Lower lobe of right lung (tissue), 2 donors: ENCODE results near the gene HDAC3. TPM values are rescaled to one million over a fixed set of nuclear protein-coding genes. Genes with fewer than 3 reads are reported as not detected.

Source experiments
- ATAC-seq, 2 donors: fragments of 200-7000 bp; cut with Tn5 transposase; one replicate each; pipeline ENCODE4 v1.9.1; 2020 to 2022; ENCODE audit warnings: mild to moderate bottlenecking in 2 of 2, moderate library complexity in 2 of 2
- DNase-seq: peaks from one replicate; pipeline ENCODE4 v3.0.0-alpha.2; 2020
- H3K27ac ChIP-seq: fragments of 200-600 bp; one replicate; pipeline ENCODE4 v1.8.0; 2022
- H3K27me3 ChIP-seq: fragments of 200-600 bp; one replicate; pipeline ENCODE4 v1.8.0; 2022; ENCODE audit warnings: low read depth
- H3K36me3 ChIP-seq: fragments of 200-600 bp; one replicate; pipeline ENCODE4 v1.8.0; 2022; ENCODE audit warnings: mild to moderate bottlenecking
- H3K4me1 ChIP-seq: fragments of 200-600 bp; one replicate; pipeline ENCODE4 v1.8.0; 2022
- H3K4me3 ChIP-seq: fragments of 200-600 bp; one replicate; pipeline ENCODE4 v1.8.0; 2022; ENCODE audit warnings: mild to moderate bottlenecking
- H3K9me3 ChIP-seq: fragments of 200-600 bp; one replicate; pipeline ENCODE4 v1.8.0; 2022
- intact Hi-C: fragments of 100-400 bp; cut with DNase I; formaldehyde crosslinking; loops from one replicate; pipeline ENCODE4 v1.11.0; 2022
- total RNA-seq: library from RNA; stranded (reverse); fragmentation: NEBNext Ultra II Directional; extraction: Animal tissue kit (Norgen Biotek cat#: 25700); gene quantifications from one replicate; pipeline ENCODE4 v1.2.1, GENCODE V29; 2021
- TF ChIP-seq, protein P1 (sequence below): fragments of 200-600 bp; IDR thresholded peaks from one replicate; pipeline ENCODE4 v1.8.0; 2022; ENCODE audit warnings: antibody characterized with exemption, mild to moderate bottlenecking
- donor health status: DM: no; HTN: yes; CAD: no; lungs with severe emphysema.

HDAC3 gene
- total RNA-seq, 1 donor from 2014 or later: 45.8 TPM

DNA sequence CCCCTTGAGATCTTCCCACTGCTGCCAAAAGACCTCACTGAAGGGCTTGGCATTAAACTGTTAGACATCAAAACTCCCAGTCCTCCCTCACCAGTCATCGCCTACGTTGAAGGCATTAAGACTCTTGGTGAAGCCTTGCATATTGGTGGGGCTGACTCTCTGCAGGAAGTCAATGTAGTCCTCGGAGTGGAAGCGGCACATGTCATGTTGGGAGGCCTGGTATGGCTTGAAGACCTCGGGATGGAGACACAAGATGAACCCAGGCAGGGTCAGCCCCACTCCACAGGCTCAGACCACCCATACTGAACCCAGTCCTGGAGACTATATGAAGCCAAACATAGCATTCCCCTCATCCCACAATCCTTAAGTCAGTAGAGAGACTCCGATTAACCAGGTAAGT, 1.9 kb downstream of the HDAC3 start:
- intact Hi-C loops: no loop called here
- DNase-seq: no peak
- Histone ChIP-seq H3K9me3 (no peaks in the 10 kb centered on the region), H3K4me3 (no peak overlapping the region), H3K4me1 (peaks cover 37% of the 10 kb centered on the region), H3K27me3 (no peaks in the 10 kb centered on the region), H3K36me3 (peaks cover 15% of the 10 kb centered on the region), H3K27ac (no peak overlapping the region)
- no peak for ATAC-seq
- TF ChIP-seq, protein P1, sequence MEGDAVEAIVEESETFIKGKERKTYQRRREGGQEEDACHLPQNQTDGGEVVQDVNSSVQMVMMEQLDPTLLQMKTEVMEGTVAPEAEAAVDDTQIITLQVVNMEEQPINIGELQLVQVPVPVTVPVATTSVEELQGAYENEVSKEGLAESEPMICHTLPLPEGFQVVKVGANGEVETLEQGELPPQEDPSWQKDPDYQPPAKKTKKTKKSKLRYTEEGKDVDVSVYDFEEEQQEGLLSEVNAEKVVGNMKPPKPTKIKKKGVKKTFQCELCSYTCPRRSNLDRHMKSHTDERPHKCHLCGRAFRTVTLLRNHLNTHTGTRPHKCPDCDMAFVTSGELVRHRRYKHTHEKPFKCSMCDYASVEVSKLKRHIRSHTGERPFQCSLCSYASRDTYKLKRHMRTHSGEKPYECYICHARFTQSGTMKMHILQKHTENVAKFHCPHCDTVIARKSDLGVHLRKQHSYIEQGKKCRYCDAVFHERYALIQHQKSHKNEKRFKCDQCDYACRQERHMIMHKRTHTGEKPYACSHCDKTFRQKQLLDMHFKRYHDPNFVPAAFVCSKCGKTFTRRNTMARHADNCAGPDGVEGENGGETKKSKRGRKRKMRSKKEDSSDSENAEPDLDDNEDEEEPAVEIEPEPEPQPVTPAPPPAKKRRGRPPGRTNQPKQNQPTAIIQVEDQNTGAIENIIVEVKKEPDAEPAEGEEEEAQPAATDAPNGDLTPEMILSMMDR: no peak

DNA sequence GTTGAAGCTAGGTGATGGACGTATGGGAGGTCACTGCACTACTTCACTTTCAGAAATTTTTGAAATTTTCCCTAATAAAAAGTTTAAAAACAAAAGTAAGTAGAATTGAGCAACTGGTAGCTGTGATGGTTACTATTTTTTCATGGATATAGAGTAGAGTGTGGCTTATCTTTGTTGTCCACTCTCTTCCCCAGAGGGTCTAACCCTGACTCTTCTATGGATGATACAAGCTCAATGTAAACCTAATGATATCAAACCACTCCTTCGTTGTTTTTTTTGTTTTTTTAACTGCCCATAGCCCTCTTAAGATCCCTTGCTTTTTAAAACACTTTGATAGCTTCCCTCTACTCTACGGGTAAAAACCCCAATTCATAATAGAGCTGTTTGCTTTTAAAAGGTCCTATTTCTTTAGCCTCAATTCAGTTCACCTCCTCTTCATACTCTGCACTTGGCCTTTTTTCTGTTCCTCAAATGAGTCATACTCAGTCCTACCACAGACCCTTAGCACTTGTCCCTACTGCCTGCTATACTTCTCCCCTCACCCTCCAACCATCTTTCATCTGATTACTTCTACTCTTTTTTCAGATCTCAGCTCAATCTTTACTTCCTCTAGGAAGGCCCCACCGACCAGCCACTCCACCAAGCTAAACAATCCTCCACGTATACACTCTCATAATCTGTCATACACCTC, 2.6 kb downstream of the HDAC3 start:
- intact Hi-C loops: no loop called here
- H3K27me3 ChIP-seq: no peaks in the 10 kb centered on the region
- H3K27ac ChIP-seq: no peak overlapping the region
- ATAC-seq (no peak), DNase-seq (no peak)
- H3K4me3 ChIP-seq: no peak overlapping the region
- no peaks in the 10 kb centered on the region for H3K9me3 ChIP-seq
- TF ChIP-seq, protein P1: no peak
- peaks cover 22% of the 10 kb centered on the region for H3K36me3 ChIP-seq
- H3K4me1 ChIP-seq: peaks cover 37% of the 10 kb centered on the region

DNA sequence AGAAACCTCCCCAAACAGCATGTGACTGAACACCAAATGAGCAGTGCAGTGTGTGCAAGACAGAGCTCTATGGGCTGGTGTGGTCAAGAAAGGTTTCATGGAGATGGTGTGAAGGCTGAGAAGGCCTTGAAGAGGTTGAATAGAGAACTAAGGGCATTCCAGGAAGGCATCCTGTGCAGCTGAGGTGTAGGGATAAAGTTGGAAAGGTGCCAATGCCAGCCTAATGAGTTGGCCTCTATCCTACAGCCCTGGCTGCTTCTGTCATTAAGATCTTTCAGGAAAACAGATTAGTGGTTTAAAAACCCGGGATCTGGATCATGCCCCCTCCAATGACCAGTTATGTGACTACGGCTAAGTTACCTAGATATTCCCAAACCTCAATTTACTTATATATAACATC, 4.0 kb downstream of the HDAC3 start:
- Histone ChIP-seq H3K36me3 (peaks cover 36% of the 10 kb centered on the region), H3K27ac (no peak overlapping the region), H3K27me3 (no peaks in the 10 kb centered on the region), H3K4me1 (peaks cover 27% of the 10 kb centered on the region), H3K4me3 (no peak overlapping the region), H3K9me3 (no peaks in the 10 kb centered on the region)
- intact Hi-C loops: no loop called here
- ATAC-seq: no peak
- TF ChIP-seq, protein P1: no peak
- DNase-seq: no peak

DNA sequence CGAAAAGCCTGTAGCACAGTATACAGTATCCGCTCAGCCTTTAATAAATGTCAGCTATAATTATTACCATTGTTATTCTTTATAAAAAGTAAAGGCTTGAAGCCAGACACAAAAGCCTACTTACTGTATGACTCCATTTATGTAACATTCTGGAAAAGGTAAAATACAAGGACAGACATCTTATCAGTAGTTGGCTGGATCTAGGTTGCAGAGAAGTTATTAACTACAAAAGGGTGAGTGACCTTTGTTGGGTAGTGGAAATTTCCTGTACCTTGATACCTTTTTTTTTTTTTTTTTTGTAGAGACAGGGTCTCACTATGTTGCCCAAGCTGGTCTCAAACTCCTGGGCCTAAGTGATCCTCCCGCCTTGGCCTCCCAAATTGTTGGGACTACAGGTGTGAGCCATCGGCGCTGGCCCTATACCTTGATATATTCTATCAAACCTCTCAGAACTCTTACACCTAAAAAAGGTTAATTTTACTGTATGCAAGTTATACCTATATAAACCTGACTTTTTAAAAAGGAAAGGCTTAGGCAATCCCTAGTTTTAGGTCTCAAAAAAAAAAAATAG, 6.0 kb downstream of the HDAC3 start:
- no peak for DNase-seq
- H3K36me3 ChIP-seq: peaks cover 56% of the 10 kb centered on the region
- TF ChIP-seq, protein P1: no peak
- H3K27me3 ChIP-seq: no peaks in the 10 kb centered on the region
- peaks cover 15% of the 10 kb centered on the region for H3K4me1 ChIP-seq
- ATAC-seq: no peak
- H3K9me3 ChIP-seq: no peaks in the 10 kb centered on the region
- intact Hi-C loops: no loop called here
- no peak overlapping the region for H3K4me3 ChIP-seq
- no peak overlapping the region for H3K27ac ChIP-seq

DNA sequence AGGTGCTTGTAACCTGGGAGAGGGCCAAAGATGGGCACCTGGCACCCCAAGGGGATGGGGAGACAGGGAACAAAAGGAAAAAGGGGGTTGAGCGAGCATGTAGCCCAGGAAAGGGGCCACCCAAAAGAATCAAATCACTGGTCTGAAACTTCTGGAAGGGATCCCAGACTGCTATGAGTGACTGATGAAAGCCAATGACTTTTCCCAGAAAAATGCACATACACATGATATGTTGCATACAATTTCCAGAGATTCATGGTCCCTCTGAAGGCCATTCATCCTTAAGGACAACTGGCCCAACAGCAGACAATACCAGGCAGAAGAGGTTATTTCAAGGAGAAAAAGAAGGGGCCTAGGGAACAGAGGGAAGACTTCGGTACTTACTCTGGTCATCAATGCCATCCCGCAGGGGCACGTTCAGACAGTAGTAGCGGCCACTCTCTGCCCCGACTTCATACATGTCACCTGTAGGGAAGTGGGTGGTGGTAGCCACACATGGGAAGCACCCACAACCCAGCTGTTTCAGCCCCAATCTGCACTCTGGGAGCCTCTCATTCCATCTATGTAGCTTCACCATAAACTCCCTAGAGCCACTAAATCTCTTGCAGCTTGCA, 8.4 kb downstream of the HDAC3 start:
- ATAC-seq (no peak), DNase-seq (no peak)
- Histone ChIP-seq H3K4me1 (no peaks in the 10 kb centered on the region), H3K27ac (no peak overlapping the region), H3K27me3 (no peaks in the 10 kb centered on the region), H3K36me3 (peaks cover 79% of the 10 kb centered on the region), H3K4me3 (no peak overlapping the region), H3K9me3 (no peaks in the 10 kb centered on the region)
- intact Hi-C loops: no loop called here
- TF ChIP-seq, protein P1: no peak
